Large intestine (tissue), 3 donors: ENCODE measurements around the gene HMGCS2. TPM values are rescaled to one million over a fixed set of nuclear protein-coding genes. Genes with fewer than 3 reads are reported as not detected.

Experiments used
- DNase-seq, 2 donors: peaks; one replicate each; pipeline versions ENCODE4 v3.0.0 to v3.0.0-alpha.2; 2013
- H3K27ac ChIP-seq: one replicate; pipeline ENCODE4 v1.5.1; 2013; ENCODE audit warnings: low read length
- H3K27me3 ChIP-seq: 2 replicates; pipeline ENCODE4 v1.6.1; 2013; ENCODE audit warnings: low read length; ENCODE audit not compliant: control insufficient read depth, insufficient read depth
- H3K36me3 ChIP-seq: 2 replicates; pipeline ENCODE4 v1.6.1; 2013; ENCODE audit warnings: low read length; ENCODE audit not compliant: control insufficient read depth, insufficient read depth
- H3K4me1 ChIP-seq: one replicate; pipeline ENCODE4 v1.6.1; 2013; ENCODE audit warnings: low read length; ENCODE audit not compliant: control insufficient read depth, insufficient read depth
- H3K4me3 ChIP-seq: one replicate; pipeline ENCODE4 v1.5.1; 2013; ENCODE audit warnings: low read length
- H3K9me3 ChIP-seq: one replicate; pipeline ENCODE4 v1.6.1; 2013; ENCODE audit warnings: mild to moderate bottlenecking, low read depth, low read length, moderate library complexity; ENCODE audit not compliant: control insufficient read depth
- WGBS: methylation state at CpG from one replicate; pipeline ENCODE4 v1.1.5; 2013; ENCODE audit warnings: low lambda C conversion rate; ENCODE audit not compliant: insufficient coverage; 5-methylcytosine and 5-hydroxymethylcytosine counted together
- polyA plus RNA-seq: library from polyadenylated mRNA; unstranded; fragments of 120-200 nt; gene quantifications from one replicate; pipeline ENCODE4 v1.2.1, GENCODE V29; 2013

Gene HMGCS2
- polyA plus RNA-seq, 1 donor = 71.7 TPM

GRCh38 chr1:119781434-119782210 lies 12.9 kb upstream of the HMGCS2 start:
- DNase-seq = no peak
- Histone ChIP-seq H3K4me3 (no peak overlapping the region), H3K27ac (no peak overlapping the region), H3K36me3 (no peaks in the 10 kb centered on the region), H3K27me3 (no peaks in the 10 kb centered on the region), H3K4me1 (peaks cover 47% of the 10 kb centered on the region), H3K9me3 (no peaks in the 10 kb centered on the region)
- 54% methylated on average over 3 of the region's 11 CpGs for WGBS

DNA sequence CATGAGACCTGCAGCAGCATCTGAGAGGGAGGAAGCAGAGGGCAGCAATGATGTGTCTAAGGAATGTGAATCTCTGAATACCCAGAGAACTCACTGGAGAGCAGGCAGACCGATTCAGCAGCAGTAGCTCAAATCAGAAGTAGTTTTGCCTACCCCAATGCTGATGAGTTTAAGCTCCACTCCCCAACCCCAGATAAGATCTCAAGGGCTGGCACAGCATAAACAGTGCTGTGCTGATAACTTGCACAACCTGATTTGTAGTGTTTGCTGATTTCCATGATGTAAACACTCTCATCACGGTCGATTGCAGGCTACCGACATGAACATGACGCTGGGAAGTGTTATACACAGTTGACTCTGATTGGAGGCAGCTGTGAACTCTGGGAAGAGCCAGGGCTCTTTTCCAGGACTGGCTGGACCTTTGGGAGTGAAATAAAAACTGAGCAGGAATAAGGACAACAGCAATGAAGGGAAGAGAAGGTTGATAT lies 11.2 kb upstream of the HMGCS2 start:
- no peaks in the 10 kb centered on the region for H3K27me3 ChIP-seq
- peaks cover 46% of the 10 kb centered on the region for H3K4me1 ChIP-seq
- peak overlapping the region; percentile 46 for H3K27ac ChIP-seq
- no peaks in the 10 kb centered on the region for H3K9me3 ChIP-seq
- no peaks in the 10 kb centered on the region for H3K36me3 ChIP-seq
- no peak overlapping the region for H3K4me3 ChIP-seq
- peak in 1 of 2 donors; percentile 62 for DNase-seq
- WGBS = no CpG with 5 or more reads among the region's 5 CpGs

DNA sequence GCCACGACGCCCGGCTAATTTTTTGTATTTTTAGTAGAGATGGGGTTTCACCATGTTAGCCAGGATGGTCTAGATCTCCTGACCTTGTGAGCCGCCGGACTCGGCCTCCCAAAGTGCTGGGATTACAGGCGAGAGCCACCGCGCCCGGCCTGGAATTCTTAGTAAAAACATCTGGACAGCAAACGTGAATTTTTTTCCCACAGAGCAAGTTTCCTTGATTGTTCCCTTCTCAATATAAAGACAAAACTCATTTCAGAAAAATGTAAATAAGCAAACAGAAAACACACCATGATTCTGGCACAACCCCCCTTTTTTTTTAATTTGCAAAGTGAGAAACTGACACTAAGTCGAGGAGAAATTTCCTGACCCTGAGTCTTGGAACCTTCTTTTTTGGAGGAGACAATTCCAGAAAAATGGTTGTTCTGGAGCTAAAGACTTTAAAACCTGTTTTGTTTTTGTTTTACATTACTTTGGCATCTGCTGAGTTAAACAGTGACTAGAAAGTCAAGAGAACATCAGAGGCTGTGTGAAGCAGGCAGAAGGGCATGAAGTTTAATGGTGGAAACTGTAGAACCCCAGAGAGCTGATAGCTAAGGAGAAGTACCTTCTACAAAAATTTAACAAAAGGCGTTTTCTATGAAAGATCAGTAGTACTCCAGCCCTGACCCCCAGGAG lies 10.3 kb upstream of the HMGCS2 start:
- peak overlapping the region; percentile 46 for H3K27ac ChIP-seq
- peak in 1 of 2 donors; percentile 47 for DNase-seq
- 78% methylated on average over 2 of the region's 13 CpGs for WGBS
- no peaks in the 10 kb centered on the region for H3K27me3 ChIP-seq
- peaks cover 45% of the 10 kb centered on the region for H3K4me1 ChIP-seq
- no peaks in the 10 kb centered on the region for H3K9me3 ChIP-seq
- H3K4me3 ChIP-seq = no peak overlapping the region
- H3K36me3 ChIP-seq = no peaks in the 10 kb centered on the region

DNA sequence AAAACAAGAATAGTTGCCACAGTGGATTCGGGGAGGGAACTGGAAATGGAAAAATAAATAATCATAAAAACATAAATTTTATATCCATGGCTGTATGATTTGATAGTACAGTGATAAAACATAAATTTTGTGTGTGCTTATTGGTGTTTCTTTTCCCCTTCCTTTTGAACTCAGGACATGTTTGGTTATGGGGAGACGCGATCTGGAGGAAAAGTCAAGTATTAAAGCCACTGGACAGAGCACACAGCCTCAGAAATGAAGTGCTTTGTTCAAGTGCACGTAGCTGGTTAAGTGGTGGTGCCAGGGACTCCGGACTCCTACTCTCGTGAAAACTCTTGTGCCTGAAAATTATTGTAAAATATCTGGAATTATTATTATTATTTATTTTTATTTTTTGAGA lies 9.7 kb upstream of the HMGCS2 start:
- no peak for DNase-seq
- 100% methylated on average over 2 of the region's 6 CpGs for WGBS
- Histone ChIP-seq H3K27me3 (no peaks in the 10 kb centered on the region), H3K9me3 (no peaks in the 10 kb centered on the region), H3K36me3 (no peaks in the 10 kb centered on the region), H3K27ac (no peak overlapping the region), H3K4me1 (peaks cover 45% of the 10 kb centered on the region), H3K4me3 (no peak overlapping the region)

DNA sequence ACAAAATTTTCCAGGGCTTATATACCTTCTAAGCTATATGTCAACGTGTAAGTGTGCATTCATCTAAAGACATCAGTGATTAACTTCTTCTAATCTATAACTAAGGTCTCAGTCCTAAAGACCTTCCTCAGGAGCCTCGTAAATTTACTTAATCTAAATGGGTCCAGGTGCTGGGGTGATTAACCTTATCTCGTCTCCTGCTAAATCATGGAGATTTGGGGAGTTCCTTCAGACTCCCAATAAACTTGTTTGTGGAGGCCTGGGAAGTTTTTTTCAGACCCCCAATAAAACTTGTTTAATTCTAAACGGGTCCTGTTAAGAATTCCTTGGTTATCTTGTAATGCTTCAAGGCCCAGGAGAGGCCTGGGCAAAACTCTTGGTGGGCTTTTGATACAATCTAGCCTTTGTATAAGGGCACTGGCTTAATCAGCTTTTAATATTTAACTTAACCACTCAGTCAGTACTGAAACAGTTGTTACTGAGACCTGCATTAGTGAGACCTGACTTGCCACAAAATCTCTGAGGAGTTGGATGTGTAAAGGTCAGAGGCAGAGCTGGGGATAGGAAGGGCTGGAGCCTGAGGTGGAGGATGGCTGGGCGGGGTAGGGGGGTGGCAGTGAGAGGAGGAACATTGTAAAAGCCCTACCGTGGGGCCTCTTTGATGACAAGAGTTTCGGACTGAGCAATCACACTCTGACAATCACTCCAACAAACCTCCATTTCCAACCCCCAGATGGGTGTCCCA lies 6.2 kb upstream of the HMGCS2 start:
- Histone ChIP-seq H3K27me3 (no peaks in the 10 kb centered on the region), H3K9me3 (no peaks in the 10 kb centered on the region), H3K27ac (peak overlapping the region; percentile 94), H3K36me3 (no peaks in the 10 kb centered on the region), H3K4me3 (no peak overlapping the region), H3K4me1 (peaks cover 51% of the 10 kb centered on the region)
- peak; percentile 86 to 94 for DNase-seq
- WGBS = no CpG with 5 or more reads among the region's 7 CpGs

DNA sequence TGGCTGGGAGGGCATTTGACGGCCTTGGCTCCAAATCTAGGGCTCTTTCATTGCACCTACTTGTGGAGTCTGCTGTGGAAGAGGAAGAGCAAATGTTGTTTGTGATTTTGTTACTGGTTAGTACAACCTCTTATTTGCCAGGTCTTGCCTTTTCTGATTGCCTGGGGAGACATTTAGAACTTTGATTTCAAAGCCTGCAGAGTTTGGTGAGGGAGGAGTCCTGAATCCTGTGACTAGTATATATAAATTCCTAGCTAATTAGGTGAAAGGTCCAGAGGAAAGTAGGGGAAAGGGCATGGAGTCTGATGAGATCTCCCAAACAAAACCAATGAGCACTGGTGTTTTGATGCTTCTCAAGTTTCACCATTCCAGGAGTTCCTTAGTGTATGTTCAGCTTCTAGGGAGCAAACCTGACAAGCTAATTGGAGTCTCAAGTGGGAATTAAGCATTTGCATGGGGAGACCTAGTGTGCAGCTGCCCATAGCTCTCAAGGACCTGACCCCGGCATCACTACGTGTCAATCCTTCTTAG lies 5.1 kb upstream of the HMGCS2 start:
- Histone ChIP-seq H3K9me3 (no peaks in the 10 kb centered on the region), H3K4me1 (peaks cover 52% of the 10 kb centered on the region), H3K36me3 (no peaks in the 10 kb centered on the region), H3K27ac (peak overlapping the region; percentile 94), H3K4me3 (no peak overlapping the region), H3K27me3 (no peaks in the 10 kb centered on the region)
- WGBS = no CpG with 5 or more reads among the region's 3 CpGs
- peak; percentile 70 to 86 for DNase-seq

GRCh38 chr1:119772298-119772697 lies 3.6 kb upstream of the HMGCS2 start:
- H3K4me1 ChIP-seq = peaks cover 52% of the 10 kb centered on the region
- no peak overlapping the region for H3K27ac ChIP-seq
- H3K27me3 ChIP-seq = no peaks in the 10 kb centered on the region

DNA sequence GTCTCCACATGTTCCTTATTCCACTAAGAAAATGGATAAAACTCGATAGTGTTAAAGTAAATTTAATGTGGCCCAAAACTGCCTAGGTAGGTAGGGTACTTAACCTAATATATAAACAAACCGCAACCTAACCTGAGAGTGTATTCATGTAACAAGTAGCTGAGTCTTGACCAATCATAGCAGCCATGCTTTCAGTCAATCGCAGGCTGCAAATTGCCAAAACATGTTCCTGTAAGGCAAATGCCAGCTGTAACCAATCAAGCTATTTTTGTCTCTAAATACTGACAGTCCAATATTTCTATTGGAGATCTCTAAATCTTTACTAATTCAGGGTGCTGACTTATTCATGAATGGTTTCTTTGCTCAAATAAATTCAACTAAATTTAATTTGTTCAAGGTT lies 3.1 kb upstream of the HMGCS2 start:
- no peaks in the 10 kb centered on the region for H3K27me3 ChIP-seq
- DNase-seq = no peak
- H3K4me1 ChIP-seq = peaks cover 56% of the 10 kb centered on the region
- no CpG with 5 or more reads among the region's 3 CpGs for WGBS
- no peaks in the 10 kb centered on the region for H3K9me3 ChIP-seq
- H3K27ac ChIP-seq = no peak overlapping the region
- H3K36me3 ChIP-seq = no peaks in the 10 kb centered on the region
- no peak overlapping the region for H3K4me3 ChIP-seq

More at GRCh38 chr1:119772298-119772697, 3.6 kb upstream of the HMGCS2 start:
- Histone ChIP-seq H3K9me3 (no peaks in the 10 kb centered on the region), H3K36me3 (no peaks in the 10 kb centered on the region), H3K4me3 (no peak overlapping the region)
- no CpG with 5 or more reads among the region's 2 CpGs for WGBS
- no peak for DNase-seq

DNA sequence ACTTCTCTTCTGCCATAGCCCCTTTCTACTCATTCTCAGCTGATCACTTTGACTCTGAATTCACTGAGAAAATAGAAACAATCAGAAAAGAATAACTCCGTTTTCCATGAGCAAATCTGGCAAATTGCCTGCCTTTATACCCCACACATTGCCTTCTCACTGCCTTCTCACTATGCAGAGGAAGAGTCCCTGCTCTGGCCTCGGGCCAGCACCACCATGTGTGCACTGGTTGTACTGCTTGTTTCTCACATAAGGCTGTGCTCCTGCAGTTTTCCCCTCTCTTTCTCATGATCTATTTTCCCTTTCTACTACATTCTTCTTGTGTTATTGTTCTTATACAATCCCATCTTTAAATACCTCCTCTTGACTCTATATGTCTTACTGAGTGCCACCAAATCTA lies 2.3 kb upstream of the HMGCS2 start:
- peak in 1 of 2 donors; percentile 60 for DNase-seq

DNA sequence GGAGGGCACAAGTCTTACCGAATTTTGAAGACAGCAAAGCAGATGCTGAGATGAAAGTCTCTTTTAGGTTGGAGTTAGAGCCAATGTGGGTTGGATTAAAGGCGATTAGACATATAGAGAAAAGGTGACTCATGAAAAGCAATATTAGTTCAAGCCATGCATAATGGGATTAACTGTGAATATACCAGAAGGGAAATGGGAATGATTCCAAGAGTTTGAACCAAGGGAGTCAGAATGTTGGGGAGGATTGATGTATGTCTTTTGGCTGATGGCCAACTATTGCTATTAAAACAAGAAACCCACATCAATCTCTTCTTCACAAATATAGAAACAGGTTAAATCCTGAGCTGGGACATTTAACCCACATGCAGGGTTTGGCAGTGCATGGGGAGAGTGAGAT lies 1.2 kb downstream of the HMGCS2 start:
- peak overlapping the region; percentile 78 for H3K27ac ChIP-seq
- no peak for DNase-seq
- peaks cover 33% of the 10 kb centered on the region for H3K4me1 ChIP-seq
- H3K9me3 ChIP-seq = no peaks in the 10 kb centered on the region
- 22% methylated on average over 1 of the region's 2 CpGs for WGBS
- peak overlapping the region; percentile 38 for H3K4me3 ChIP-seq
- H3K27me3 ChIP-seq = no peaks in the 10 kb centered on the region
- peaks cover 5% of the 10 kb centered on the region for H3K36me3 ChIP-seq

More for the DNA sequence above, 2.3 kb upstream of the HMGCS2 start:
- no peak overlapping the region for H3K4me3 ChIP-seq
- peaks cover 58% of the 10 kb centered on the region for H3K4me1 ChIP-seq
- 0% methylated on average over 1 of the region's 2 CpGs for WGBS
- no peaks in the 10 kb centered on the region for H3K9me3 ChIP-seq
- no peaks in the 10 kb centered on the region for H3K36me3 ChIP-seq
- peak overlapping the region; percentile 3 for H3K27ac ChIP-seq
- no peaks in the 10 kb centered on the region for H3K27me3 ChIP-seq
